ENCODE results near the gene MCTP1.

GRCh38 chr5:94694671-94695070 is 590.2 kb downstream of the MCTP1 start:
- TF ChIP-seq EZH2 (IDR thresholded peaks at IDR 0.05; ENCODE audit: insufficient read depth, poor library complexity, severe bottlenecking) = no peak
- TF ChIP-seq EZH2phosphoT487 (IDR thresholded peaks at IDR 0.05; ENCODE audit: insufficient read depth, low read depth) = no peak

Measured in GM23248 (cell line).